Uterus (tissue), 4 donors: Measurements from ENCODE around the gene HSDL2. TPM values are rescaled to one million over a fixed set of nuclear protein-coding genes. Genes with fewer than 3 reads are reported as not detected.
A peak's percentile ranks its signal among the peaks of the same experiment; 100 is the strongest.

Source experiments
- DNase-seq, 2 donors: peaks; one replicate each; pipeline ENCODE4 v3.0.0-alpha.2; 2019 to 2020
- H3K27ac ChIP-seq, 2 donors: fragments of 200-600 bp; sonication (generic); 1 replicate in 1 of 2; 2 replicates in 1 of 2; pipeline ENCODE4 v1.5.1; 2016 to 2018
- H3K27me3 ChIP-seq, 2 donors: fragments of 200-600 bp; sonication (generic); one replicate each; pipeline ENCODE4 v1.5.1; 2018 to 2019; ENCODE audit warnings: control low read depth in 1 of 2
- H3K36me3 ChIP-seq, 2 donors: fragments of 200-600 bp; sonication (generic); one replicate each; pipeline ENCODE4 v1.5.1; 2019; ENCODE audit warnings: control low read depth in 1 of 2
- H3K4me1 ChIP-seq, 2 donors: fragments of 200-600 bp; sonication (generic); one replicate each; pipeline ENCODE4 v1.5.1; 2018 to 2019; ENCODE audit warnings: control low read depth in 1 of 2
- H3K4me3 ChIP-seq, 2 donors: fragments of 200-600 bp; sonication (generic); 1 replicate in 1 of 2; 2 replicates in 1 of 2; pipeline ENCODE4 v1.5.1; 2018 to 2019; ENCODE audit warnings: mild to moderate bottlenecking in 1 of 2
- H3K9me3 ChIP-seq, 2 donors: fragments of 200-600 bp; sonication (generic); one replicate each; pipeline ENCODE4 v1.5.1; 2019; ENCODE audit warnings: control low read depth in 1 of 2
- CTCF ChIP-seq, 4 experiments: fragments of 200-600 bp in 2 of 4; fragments of 450-650 bp in 2 of 4; sonication (generic) in 2 of 4; IDR thresholded peaks; one replicate each; pipeline ENCODE4 v1.5.1; 2016 to 2019; ENCODE audit warnings: antibody characterized with exemption in 4 of 4, mild to moderate bottlenecking in 2 of 4, moderate library complexity in 1 of 4
- POLR2A ChIP-seq, 2 donors: fragments of 450-650 bp; IDR thresholded peaks; one replicate each; pipeline ENCODE4 v1.6.1; 2016; ENCODE audit warnings: antibody characterized with exemption in 2 of 2, mild to moderate bottlenecking in 1 of 2, moderate library complexity in 1 of 2
- intact Hi-C: fragments of 100-400 bp; cut with DNase I; formaldehyde crosslinking; loops from one replicate; pipeline ENCODE4 v1.15.1; 2023; ENCODE audit warnings: low total_unique reads
- total RNA-seq, 4 donors: library from RNA; depleted of rRNA in 3 of 4; stranded (reverse); fragments of >200 nt in 3 of 4; gene quantifications; one replicate each; pipeline versions ENCODE4 v1.1.0 to v1.2.4, GENCODE V29; 2014 to 2023
- donor health status: DM: yes; HTN: yes; CAD: no.

Gene HSDL2
- total RNA-seq, 4 donors from 2014 or later, result 12.6 to 55.1 (median 39.1) TPM

- peak; percentile 93 to 96 for DNase-seq
- Histone ChIP-seq H3K4me3 (peak overlapping the region; percentile 63 to 89), H3K36me3 (no peaks in the 10 kb centered on the region), H3K9me3 (no peaks in the 10 kb centered on the region), H3K27me3 (no peaks in the 10 kb centered on the region), H3K27ac (peak overlapping the region; percentile 98 to 99), H3K4me1 (peaks cover 0 to 3% of the 10 kb centered on the region in 2 donors)
- intact Hi-C loops, result no loop called here
- TF ChIP-seq POLR2A (IDR thresholded peaks at IDR 0.05) (peak in 1 of 2 donors; percentile 13), CTCF (IDR thresholded peaks at IDR 0.05) (peak; percentile 46 to 70 (median 65))
Observed at GRCh38 chr9:112333639-112334431, 46.1 kb upstream of the HSDL2 start.

GRCh38 chr9:112334432-112334841 is 45.5 kb upstream of the HSDL2 start:
- no peak for TF ChIP-seq CTCF (IDR thresholded peaks at IDR 0.05)
- TF ChIP-seq POLR2A (IDR thresholded peaks at IDR 0.05), result no peak
- H3K9me3 ChIP-seq, result no peaks in the 10 kb centered on the region
- no peaks in the 10 kb centered on the region for H3K36me3 ChIP-seq
- no peaks in the 10 kb centered on the region for H3K27me3 ChIP-seq
- intact Hi-C loops, result no loop called here
- peak overlapping the region; percentile 90 to 99 for H3K27ac ChIP-seq
- no peak for DNase-seq
- peaks cover 0 to 3% of the 10 kb centered on the region in 2 donors for H3K4me1 ChIP-seq
- H3K4me3 ChIP-seq, result peak overlapping the region; percentile 47 to 51

- DNase-seq, result no peak
- intact Hi-C loops, result no loop called here
- Histone ChIP-seq H3K36me3 (no peaks in the 10 kb centered on the region), H3K9me3 (no peaks in the 10 kb centered on the region), H3K27ac (no peak overlapping the region), H3K4me1 (no peaks in the 10 kb centered on the region), H3K4me3 (no peak overlapping the region), H3K27me3 (no peaks in the 10 kb centered on the region)
- TF ChIP-seq CTCF (IDR thresholded peaks at IDR 0.05), result no peak
- no peak for TF ChIP-seq POLR2A (IDR thresholded peaks at IDR 0.05)
Observed at GRCh38 chr9:112337547-112337946, 42.4 kb upstream of the HSDL2 start.

- Histone ChIP-seq H3K4me1 (no peaks in the 10 kb centered on the region), H3K27me3 (no peaks in the 10 kb centered on the region), H3K36me3 (no peaks in the 10 kb centered on the region), H3K9me3 (no peaks in the 10 kb centered on the region), H3K27ac (no peak overlapping the region), H3K4me3 (no peak overlapping the region)
- DNase-seq, result no peak
- TF ChIP-seq CTCF (IDR thresholded peaks at IDR 0.05) (no peak), POLR2A (IDR thresholded peaks at IDR 0.05) (no peak)
- intact Hi-C loops, result no loop called here
Observed at GRCh38 chr9:112338561-112338960, 41.3 kb upstream of the HSDL2 start.

GRCh38 chr9:112339886-112340285 is 40.0 kb upstream of the HSDL2 start:
- H3K27me3 ChIP-seq, result no peaks in the 10 kb centered on the region
- no peak for TF ChIP-seq POLR2A (IDR thresholded peaks at IDR 0.05)
- TF ChIP-seq CTCF (IDR thresholded peaks at IDR 0.05), result no peak
- H3K4me1 ChIP-seq, result no peaks in the 10 kb centered on the region
- H3K4me3 ChIP-seq, result no peak overlapping the region
- no peaks in the 10 kb centered on the region for H3K9me3 ChIP-seq
- intact Hi-C loops, result no loop called here
- no peak for DNase-seq
- H3K36me3 ChIP-seq, result no peaks in the 10 kb centered on the region
- no peak overlapping the region for H3K27ac ChIP-seq
